CD14-positive monocyte (primary cell): ENCODE measurements around the gene ZNF503. TPM values are rescaled to one million over a fixed set of nuclear protein-coding genes. Genes with fewer than 3 reads are reported as not detected.
"Not testable (repeated sequence)": the region's sequence is repeated elsewhere in the genome, so short reads cannot be mapped to it uniquely, and the experiment has no call there.

Source experiments
- DNase-seq, 3 donors: peaks; one replicate each; pipeline ENCODE4 v3.0.0-alpha.2; 2011 to 2022
- H2AFZ ChIP-seq: 2 replicates; pipeline ENCODE4 v1.6.0; 2012; ENCODE audit warnings: mild to moderate bottlenecking, low read depth, low read length, inconsistent platforms; ENCODE audit not compliant: insufficient read depth, poor library complexity, severe bottlenecking
- H3K27ac ChIP-seq, 2 donors: 1 replicate in 1 of 2; 2 replicates in 1 of 2; pipeline ENCODE4 v1.5.1; 2012 to 2013; ENCODE audit warnings: low read length in 2 of 2, control low read depth in 1 of 2, inconsistent platforms in 1 of 2, low read depth in 1 of 2, mild to moderate bottlenecking in 1 of 2
- H3K27me3 ChIP-seq, 2 donors: one replicate each; pipeline versions ENCODE4 v1.6.0 to v1.6.1; 2011 to 2013; ENCODE audit warnings: low read length in 2 of 2; ENCODE audit not compliant: control insufficient read depth in 2 of 2, insufficient read depth in 2 of 2
- H3K36me3 ChIP-seq, 2 donors: replicated peaks in 1 of 2; 1 replicate in 1 of 2; 2 replicates in 1 of 2; pipeline versions ENCODE4 v1.5.1 to v1.6.1; 2012 to 2013; ENCODE audit warnings: low read length in 2 of 2, control low read depth in 1 of 2, inconsistent platforms in 1 of 2, mild to moderate bottlenecking in 1 of 2; ENCODE audit not compliant: insufficient read depth in 2 of 2, control insufficient read depth in 1 of 2
- H3K4me1 ChIP-seq, 2 donors: 1 replicate in 1 of 2; 2 replicates in 1 of 2; pipeline versions ENCODE4 v1.5.1 to v1.6.1; 2012 to 2013; ENCODE audit warnings: low read length in 2 of 2, control low read depth in 1 of 2, inconsistent platforms in 1 of 2, mild to moderate bottlenecking in 1 of 2, moderate library complexity in 1 of 2; ENCODE audit not compliant: insufficient read depth in 2 of 2, control insufficient read depth in 1 of 2
- H3K4me2 ChIP-seq: replicated peaks from 2 replicates; pipeline ENCODE3; 2012; ENCODE audit warnings: low read length, moderate library complexity, mild to moderate bottlenecking; ENCODE audit not compliant: poor library complexity, severe bottlenecking; ENCODE audit errors: extremely low read depth
- H3K4me3 ChIP-seq, 3 experiments: fragments of 200-600 bp in 1 of 3; sonication (generic) in 1 of 3; replicated peaks in 1 of 3; 1 replicate in 2 of 3; 2 replicates in 1 of 3; pipeline ENCODE4 v1.5.1; 2011 to 2013; ENCODE audit warnings: low read length in 3 of 3, mild to moderate bottlenecking in 3 of 3, control low read depth in 2 of 3, low read depth in 2 of 3, inconsistent platforms in 1 of 3, moderate library complexity in 1 of 3
- H3K79me2 ChIP-seq: 2 replicates; pipeline ENCODE4 v1.6.0; 2012; ENCODE audit warnings: mild to moderate bottlenecking, control low read depth, inconsistent platforms, low read length, moderate library complexity; ENCODE audit not compliant: insufficient read depth
- H3K9ac ChIP-seq: 2 replicates; pipeline ENCODE4 v1.6.0; 2017; ENCODE audit warnings: low read length, mild to moderate bottlenecking; ENCODE audit not compliant: insufficient read depth, poor library complexity, severe bottlenecking
- H3K9me3 ChIP-seq, 2 donors: replicated peaks in 1 of 2; 1 replicate in 1 of 2; 2 replicates in 1 of 2; pipeline versions ENCODE4 v1.5.1 to v1.6.1; 2012 to 2013; ENCODE audit warnings: low read length in 2 of 2, control low read depth in 1 of 2; ENCODE audit not compliant: control insufficient read depth in 1 of 2, insufficient read depth in 1 of 2
- H4K20me1 ChIP-seq: 2 replicates; pipeline ENCODE4 v1.6.0; 2012; ENCODE audit warnings: mild to moderate bottlenecking, low read length, control low read depth, moderate library complexity; ENCODE audit not compliant: insufficient read depth
- H3K27ac Mint-ChIP-seq, 7 donors: one replicate each; pipeline ENCODE4 v1.8.0; 2020; ENCODE audit warnings: mild to moderate bottlenecking in 7 of 7, mixed read lengths in 7 of 7, moderate library complexity in 6 of 7, inconsistent platforms in 2 of 7
- H3K27me3 Mint-ChIP-seq, 3 donors: one replicate each; pipeline ENCODE4 v1.8.0; 2021 to 2022; ENCODE audit warnings: low read depth in 3 of 3, mild to moderate bottlenecking in 3 of 3, mixed read lengths in 3 of 3, moderate library complexity in 3 of 3, inconsistent platforms in 1 of 3
- H3K36me3 Mint-ChIP-seq, 2 donors: one replicate each; pipeline ENCODE4 v1.8.0; 2020; ENCODE audit warnings: mixed read lengths in 2 of 2, inconsistent platforms in 1 of 2, mild to moderate bottlenecking in 1 of 2
- H3K4me1 Mint-ChIP-seq: one replicate; pipeline ENCODE4 v1.8.0; 2020; ENCODE audit warnings: mild to moderate bottlenecking, mixed read lengths
- H3K4me3 Mint-ChIP-seq, 2 donors: one replicate each; pipeline ENCODE4 v1.8.0; 2020; ENCODE audit warnings: mild to moderate bottlenecking in 2 of 2, mixed read lengths in 2 of 2, moderate library complexity in 1 of 2
- H3K9me3 Mint-ChIP-seq, 7 donors: one replicate each; pipeline ENCODE4 v1.8.0; 2020 to 2022; ENCODE audit warnings: mixed read lengths in 7 of 7, mild to moderate bottlenecking in 6 of 7, moderate library complexity in 6 of 7, inconsistent platforms in 2 of 7
- CTCF ChIP-seq: fragments of 200-600 bp; IDR thresholded peaks from one replicate; pipeline ENCODE4 v1.8.0; 2022; ENCODE audit warnings: antibody characterized with exemption, mild to moderate bottlenecking
- WGBS: methylation state at CpG from one replicate; pipeline ENCODE4 v1.1.5; 2013; ENCODE audit warnings: missing lambda C conversion rate; ENCODE audit not compliant: insufficient coverage; 5-methylcytosine and 5-hydroxymethylcytosine counted together
- intact Hi-C, 2 donors: fragments of 100-400 bp; cut with micrococcal nuclease; formaldehyde crosslinking; loops; one replicate each; pipeline versions ENCODE4 v1.15.0 to v1.15.1; 2023
- polyA plus RNA-seq, 3 donors: library from polyadenylated mRNA; depleted of rRNA in 1 of 3; unstranded in 2 of 3; stranded (reverse) in 1 of 3; fragments of 300-500 nt in 2 of 3; fragments of >200 nt in 1 of 3; fragmentation: Illumina TruSeq in 2 of 3; gene quantifications; 1 replicate in 2 of 3; 2 replicates in 1 of 3; pipeline ENCODE4 v1.2.3, GENCODE V29; 2012 to 2021

The ZNF503 gene
- polyA plus RNA-seq, 3 donors = 0.65 to 7.2 (median 1.3) TPM

- H3K9me3 Mint-ChIP-seq = peaks cover 0 to 6% (median 3%) of the 10 kb centered on the region in 7 donors
- Histone ChIP-seq H3K4me2 (no peak overlapping the region), H3K4me1 (peaks cover 24 to 27% of the 10 kb centered on the region in 2 donors), H3K27me3 (no peaks in the 10 kb centered on the region), H2AFZ (no peak overlapping the region), H3K36me3 (no peaks in the 10 kb centered on the region), H3K9ac (no peak overlapping the region), H3K79me2 (no peaks in the 10 kb centered on the region), H3K9me3 (no peaks in the 10 kb centered on the region), H3K4me3 (no peak overlapping the region), H4K20me1 (no peaks in the 10 kb centered on the region), H3K27ac (no peak overlapping the region)
- peak overlapping the region in 1 of 7 donors; percentile 30 for H3K27ac Mint-ChIP-seq
- intact Hi-C loops = no loop called here
- no peak for TF ChIP-seq CTCF
- no peak for DNase-seq
- H3K4me1 Mint-ChIP-seq = peaks cover 31% of the 10 kb centered on the region
- H3K27me3 Mint-ChIP-seq = peaks cover 1 to 5% (median 3%) of the 10 kb centered on the region in 3 donors
- H3K36me3 Mint-ChIP-seq = no peaks in the 10 kb centered on the region
- no peak overlapping the region for H3K4me3 Mint-ChIP-seq
- WGBS = 100% methylated on average over 3 of the region's 4 CpGs
Measured at GRCh38 chr10:75363431-75363830, 38.1 kb downstream of the ZNF503 start.

DNA sequence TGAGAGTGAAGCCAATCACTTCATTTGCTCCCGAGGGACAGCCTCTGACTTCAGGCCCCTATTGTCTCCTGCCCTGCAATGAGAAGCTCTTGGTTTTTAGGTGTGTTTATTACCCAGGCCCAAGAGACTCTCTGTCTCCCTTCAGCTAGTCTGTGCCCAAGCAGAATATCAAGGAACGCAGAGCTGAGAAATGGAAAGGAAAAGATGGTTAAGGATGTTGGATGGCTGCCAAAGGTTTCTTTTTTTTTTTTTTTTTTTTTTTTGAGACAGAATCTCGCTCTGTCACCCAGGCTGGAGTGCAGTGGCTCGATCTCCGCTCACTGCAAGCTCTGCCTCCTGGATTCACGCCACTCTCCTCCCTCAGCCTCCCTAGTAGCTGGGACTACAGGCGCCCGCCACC is 41.7 kb downstream of the ZNF503 start:
- H3K9me3 ChIP-seq = peaks cover 7 to 11% of the 10 kb centered on the region in 2 donors
- H3K9me3 Mint-ChIP-seq = peaks cover 6 to 17% (median 12%) of the 10 kb centered on the region in 7 donors
- H3K79me2 ChIP-seq, DNase-seq, H3K9ac ChIP-seq, H3K4me2 ChIP-seq, H3K27me3 ChIP-seq, intact Hi-C loops, H3K4me3 ChIP-seq, H4K20me1 ChIP-seq, H3K27me3 Mint-ChIP-seq, H3K36me3 ChIP-seq, H3K36me3 Mint-ChIP-seq: not testable (repeated sequence)
- peak overlapping the region; percentile 15 for H2AFZ ChIP-seq
- H3K4me3 Mint-ChIP-seq = peak overlapping the region in 1 of 2 donors; percentile 21
- WGBS = no CpG with 5 or more reads among the region's 8 CpGs
- H3K4me1 Mint-ChIP-seq = peaks cover 24% of the 10 kb centered on the region
- H3K27ac Mint-ChIP-seq = peak overlapping the region in 3 of 7 donors; percentile 41 to 73 (median 73)
- peak overlapping the region in 1 of 2 donors; percentile 47 for H3K27ac ChIP-seq
- peaks cover 24 to 25% of the 10 kb centered on the region in 2 donors for H3K4me1 ChIP-seq
